LNCAP (cell line): Measurements from ENCODE around the gene MILR1.

Experiments
- TF ChIP-seq, protein P1 (sequence below): fragments of 450-650 bp; IDR thresholded peaks from 2 replicates; pipeline ENCODE4 v1.5.1; 2017; ENCODE audit warnings: mild to moderate bottlenecking

Gene MILR1

DNA sequence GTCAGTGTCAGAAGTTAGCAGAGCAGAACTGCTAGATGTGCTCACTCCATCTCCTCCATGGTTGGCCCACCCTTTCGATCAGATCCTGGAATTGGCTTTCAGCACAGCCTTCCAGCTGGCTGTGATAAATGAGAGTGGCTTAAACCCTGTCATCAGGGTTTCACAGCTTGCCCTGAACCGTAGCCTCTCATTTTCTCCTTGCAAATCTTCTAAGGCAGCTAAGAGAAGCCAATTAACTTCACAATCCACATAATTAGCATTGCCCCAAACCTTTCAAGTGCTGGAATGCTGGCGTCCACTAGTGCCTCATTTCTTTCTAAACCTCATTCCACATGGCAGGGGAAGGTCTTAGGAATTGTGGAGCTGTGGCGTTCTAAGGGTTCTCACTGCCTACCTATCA, 21.7 kb downstream of the MILR1 start:
- TF ChIP-seq, protein P1, sequence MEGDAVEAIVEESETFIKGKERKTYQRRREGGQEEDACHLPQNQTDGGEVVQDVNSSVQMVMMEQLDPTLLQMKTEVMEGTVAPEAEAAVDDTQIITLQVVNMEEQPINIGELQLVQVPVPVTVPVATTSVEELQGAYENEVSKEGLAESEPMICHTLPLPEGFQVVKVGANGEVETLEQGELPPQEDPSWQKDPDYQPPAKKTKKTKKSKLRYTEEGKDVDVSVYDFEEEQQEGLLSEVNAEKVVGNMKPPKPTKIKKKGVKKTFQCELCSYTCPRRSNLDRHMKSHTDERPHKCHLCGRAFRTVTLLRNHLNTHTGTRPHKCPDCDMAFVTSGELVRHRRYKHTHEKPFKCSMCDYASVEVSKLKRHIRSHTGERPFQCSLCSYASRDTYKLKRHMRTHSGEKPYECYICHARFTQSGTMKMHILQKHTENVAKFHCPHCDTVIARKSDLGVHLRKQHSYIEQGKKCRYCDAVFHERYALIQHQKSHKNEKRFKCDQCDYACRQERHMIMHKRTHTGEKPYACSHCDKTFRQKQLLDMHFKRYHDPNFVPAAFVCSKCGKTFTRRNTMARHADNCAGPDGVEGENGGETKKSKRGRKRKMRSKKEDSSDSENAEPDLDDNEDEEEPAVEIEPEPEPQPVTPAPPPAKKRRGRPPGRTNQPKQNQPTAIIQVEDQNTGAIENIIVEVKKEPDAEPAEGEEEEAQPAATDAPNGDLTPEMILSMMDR, result no peak

DNA sequence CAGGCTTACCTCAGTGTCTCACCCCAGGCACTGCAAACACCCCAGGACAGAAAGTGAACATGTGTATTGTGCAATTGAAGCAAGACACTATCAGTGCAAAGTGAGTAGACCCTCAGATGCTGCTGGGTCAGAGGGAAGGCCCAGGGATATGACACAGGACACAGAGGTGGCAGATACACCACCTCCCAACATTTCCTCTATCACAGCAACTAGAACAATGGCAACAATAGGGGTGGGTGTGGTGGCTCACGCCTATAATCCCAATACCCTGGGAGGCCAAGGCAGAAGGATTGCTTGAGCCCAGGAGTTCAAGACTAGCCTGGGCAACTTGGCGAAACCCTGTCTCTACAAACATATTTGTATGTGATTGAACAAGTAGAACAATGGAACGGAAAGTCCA, 22.5 kb downstream of the MILR1 start:
- TF ChIP-seq, protein P1, result no peak

DNA sequence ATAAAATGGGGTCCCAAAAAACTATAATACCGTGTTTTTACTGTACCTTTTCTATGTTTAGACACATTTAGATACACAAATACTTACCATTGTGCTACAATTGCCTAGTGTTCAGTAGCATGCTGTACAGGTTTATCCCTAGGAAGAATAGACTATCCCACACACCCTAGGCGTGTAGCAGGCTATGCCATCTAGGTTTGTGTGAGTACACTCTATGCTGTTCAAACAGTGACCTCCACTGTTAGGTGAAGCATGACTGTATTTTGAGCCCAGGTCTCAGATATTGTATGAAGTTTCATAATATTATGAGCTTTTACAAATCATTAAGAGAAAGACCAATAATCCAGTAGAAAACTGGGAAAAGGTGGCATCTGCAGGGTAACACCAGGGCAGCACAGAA, 23.6 kb downstream of the MILR1 start:
- TF ChIP-seq, protein P1, result no peak

DNA sequence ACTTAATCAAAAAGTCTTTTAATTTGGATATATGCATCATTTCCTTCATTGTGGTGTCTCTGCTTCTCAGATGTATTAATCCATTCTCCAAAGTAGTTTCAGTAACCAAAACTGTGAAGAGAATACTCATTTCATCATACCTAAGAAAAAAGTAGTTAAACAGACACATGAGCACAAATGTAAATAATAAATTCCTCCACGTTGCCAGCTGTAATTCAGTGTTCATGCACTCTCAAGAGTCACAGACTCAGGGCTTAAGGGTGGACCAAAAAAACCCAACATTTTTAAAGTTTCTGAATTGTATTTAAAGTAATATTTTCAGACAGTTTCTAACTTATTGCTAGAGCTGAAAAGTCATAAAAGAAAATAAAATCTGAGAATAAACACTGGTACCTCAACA, 28.9 kb downstream of the MILR1 start:
- TF ChIP-seq, protein P1, result no peak

DNA sequence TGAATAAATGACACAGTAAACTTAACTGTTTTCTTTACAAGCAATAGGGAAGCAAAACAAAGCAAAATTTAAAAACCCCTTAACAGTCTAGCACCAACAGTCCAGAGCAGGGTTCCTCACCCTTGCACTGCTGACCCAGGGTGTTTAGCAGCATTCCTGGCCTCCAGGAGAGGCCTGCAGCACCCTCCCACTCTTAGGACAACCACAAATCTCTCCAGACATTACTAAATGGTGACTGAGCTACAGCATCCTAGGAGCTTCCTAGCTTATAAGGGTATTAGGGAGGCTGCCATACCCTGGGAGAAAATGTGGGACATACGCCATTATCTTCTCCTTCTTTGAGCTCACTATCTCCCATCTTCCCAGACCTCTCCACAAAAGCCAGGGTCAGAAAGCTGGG, 32.0 kb downstream of the MILR1 start:
- TF ChIP-seq, protein P1, result no peak

DNA sequence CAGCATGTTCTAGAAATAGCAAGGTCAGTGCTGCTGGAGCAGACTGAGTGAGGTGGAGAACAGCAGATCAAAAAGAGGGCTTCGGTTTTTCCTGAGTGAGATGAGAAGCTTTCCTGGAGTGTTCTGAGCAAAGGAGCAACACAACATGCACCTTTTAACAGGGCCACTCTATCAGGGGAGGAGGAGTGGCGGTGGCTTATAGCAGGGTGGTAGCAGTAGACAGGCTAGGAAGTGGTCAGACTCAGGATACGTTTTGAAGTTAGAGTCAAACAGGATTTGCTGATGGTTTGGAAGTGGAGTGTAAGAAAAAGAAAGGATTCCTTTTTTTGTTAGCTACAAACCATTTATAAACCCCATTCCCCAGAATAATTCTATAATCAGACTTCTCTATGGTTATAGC, 35.5 kb downstream of the MILR1 start:
- TF ChIP-seq, protein P1, result no peak

DNA sequence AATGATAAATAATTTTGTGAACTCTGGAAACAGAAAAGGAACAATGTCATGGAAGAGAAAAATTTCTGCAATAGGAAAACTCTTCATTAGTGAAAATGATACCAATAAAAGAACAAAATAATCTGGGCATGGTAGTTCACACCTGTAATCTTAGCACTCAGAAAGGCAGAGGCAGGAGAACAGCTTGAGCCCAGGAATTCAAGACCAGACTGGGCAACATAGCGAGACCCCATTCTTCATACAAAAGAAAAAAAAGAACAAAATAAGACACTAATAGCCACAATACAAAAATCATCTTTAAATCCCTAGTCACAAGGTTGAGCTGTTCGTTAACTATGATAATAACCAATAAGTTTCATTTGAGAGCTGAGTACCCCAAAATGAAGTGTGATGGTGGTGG, 39.4 kb downstream of the MILR1 start:
- TF ChIP-seq, protein P1, result no peak

DNA sequence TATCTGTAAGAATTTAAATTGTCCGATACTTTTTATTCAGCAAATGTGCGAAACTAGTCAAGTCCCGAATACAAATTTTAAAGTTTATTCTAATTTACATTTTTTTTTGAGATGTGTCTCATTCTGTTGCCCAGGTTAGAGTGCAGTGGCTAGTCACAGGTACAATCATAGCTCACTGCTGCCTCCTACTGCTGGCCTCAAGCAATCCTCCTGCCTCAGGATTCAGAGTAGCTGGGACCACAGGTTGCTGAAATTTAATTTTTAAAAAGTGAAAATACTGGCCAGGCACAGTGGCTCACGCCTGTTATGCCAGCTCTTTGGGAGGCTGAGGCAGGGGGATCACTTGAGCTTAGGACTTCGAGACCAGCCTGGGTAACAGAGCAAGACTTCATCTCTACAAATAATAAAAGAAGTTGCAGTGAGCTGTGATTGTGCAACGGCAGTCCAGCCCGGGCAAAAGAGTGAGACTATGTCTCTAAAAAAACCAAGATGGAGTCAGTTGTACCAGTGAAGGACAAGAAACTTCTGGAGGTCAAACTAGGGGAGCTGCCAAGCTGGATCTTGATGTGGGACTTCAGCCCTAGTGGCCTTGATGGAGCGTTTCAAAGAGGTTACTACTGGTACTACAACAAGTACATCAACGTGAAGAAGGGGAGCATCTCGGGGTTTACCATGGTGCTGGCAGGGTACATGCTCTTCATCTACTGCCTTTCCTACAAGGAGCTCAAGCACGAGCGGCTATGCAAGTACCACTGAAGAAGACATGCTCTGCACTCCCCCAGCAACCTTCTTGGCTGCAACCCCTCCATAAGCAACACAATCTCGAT, 42.3 kb downstream of the MILR1 start:
- TF ChIP-seq, protein P1, result peak; percentile 65
